Colonic mucosa (tissue), 4 donors: ENCODE results near the gene CYP2W1. TPM values are rescaled to one million over a fixed set of nuclear protein-coding genes. Genes with fewer than 3 reads are reported as not detected.
"Not testable (repeated sequence)": the region's sequence is repeated elsewhere in the genome, so short reads cannot be mapped to it uniquely, and the experiment has no call there.

Experiments used
- DNase-seq: peaks from one replicate; pipeline ENCODE4 v3.0.0-alpha.2; 2020
- H3K27ac ChIP-seq: fragments of 200-600 bp; one replicate; pipeline ENCODE4 v1.8.0; 2021
- H3K27me3 ChIP-seq: fragments of 200-600 bp; one replicate; pipeline ENCODE4 v1.8.0; 2021
- H3K36me3 ChIP-seq: fragments of 200-600 bp; one replicate; pipeline ENCODE4 v1.8.0; 2021
- H3K4me1 ChIP-seq: fragments of 200-600 bp; one replicate; pipeline ENCODE4 v1.8.0; 2021; ENCODE audit warnings: mild to moderate bottlenecking
- H3K4me3 ChIP-seq: fragments of 200-600 bp; one replicate; pipeline ENCODE4 v1.8.0; 2021
- H3K9ac ChIP-seq, 2 donors: one replicate each; pipeline ENCODE4 v1.7.0; 2013; ENCODE audit warnings: control low read depth in 2 of 2, low read depth in 2 of 2, low read length in 2 of 2
- H3K9me3 ChIP-seq: fragments of 200-600 bp; one replicate; pipeline ENCODE4 v1.8.0; 2021
- CTCF ChIP-seq: fragments of 200-600 bp; IDR thresholded peaks from one replicate; pipeline ENCODE4 v1.8.0; 2022; ENCODE audit warnings: antibody characterized with exemption, mild to moderate bottlenecking
- intact Hi-C: fragments of 100-400 bp; cut with DNase I; formaldehyde crosslinking; loops from one replicate; pipeline ENCODE4 v1.14.1; 2022
- total RNA-seq, 2 donors: library from RNA; stranded (reverse); fragmentation: NEBNext Ultra II Directional in 1 of 2; extraction: Animal tissue kit (Norgen Biotek cat#: 25700) in 1 of 2; gene quantifications; one replicate each; pipeline ENCODE4 v1.2.1, GENCODE V29; 2021
- donor health status: healthy.
- donor health status: DM: no; HTN: no; CAD: no.
- donor health status: DM: no; HTN: no; CAD: no.

The CYP2W1 gene
- total RNA-seq, 2 donors from 2014 or later: 2.7 to 4.5 TPM

GRCh38 chr7:960269-960871, 22.6 kb upstream of the CYP2W1 start:
- no peak for DNase-seq
- no peaks in the 10 kb centered on the region for H3K9me3 ChIP-seq
- no peak overlapping the region for H3K27ac ChIP-seq
- H3K4me3 ChIP-seq: no peak overlapping the region
- no peaks in the 10 kb centered on the region for H3K27me3 ChIP-seq
- H3K9ac ChIP-seq: no peak overlapping the region
- intact Hi-C loops: no loop called here
- H3K36me3 ChIP-seq: no peaks in the 10 kb centered on the region
- TF ChIP-seq CTCF: no peak
- peaks cover 4% of the 10 kb centered on the region for H3K4me1 ChIP-seq

GRCh38 chr7:960972-961371, 22.0 kb upstream of the CYP2W1 start:
- DNase-seq, H3K36me3 ChIP-seq, H3K27me3 ChIP-seq, intact Hi-C loops, H3K4me1 ChIP-seq, H3K27ac ChIP-seq, H3K9me3 ChIP-seq, H3K4me3 ChIP-seq, H3K9ac ChIP-seq: not testable (repeated sequence)

DNA sequence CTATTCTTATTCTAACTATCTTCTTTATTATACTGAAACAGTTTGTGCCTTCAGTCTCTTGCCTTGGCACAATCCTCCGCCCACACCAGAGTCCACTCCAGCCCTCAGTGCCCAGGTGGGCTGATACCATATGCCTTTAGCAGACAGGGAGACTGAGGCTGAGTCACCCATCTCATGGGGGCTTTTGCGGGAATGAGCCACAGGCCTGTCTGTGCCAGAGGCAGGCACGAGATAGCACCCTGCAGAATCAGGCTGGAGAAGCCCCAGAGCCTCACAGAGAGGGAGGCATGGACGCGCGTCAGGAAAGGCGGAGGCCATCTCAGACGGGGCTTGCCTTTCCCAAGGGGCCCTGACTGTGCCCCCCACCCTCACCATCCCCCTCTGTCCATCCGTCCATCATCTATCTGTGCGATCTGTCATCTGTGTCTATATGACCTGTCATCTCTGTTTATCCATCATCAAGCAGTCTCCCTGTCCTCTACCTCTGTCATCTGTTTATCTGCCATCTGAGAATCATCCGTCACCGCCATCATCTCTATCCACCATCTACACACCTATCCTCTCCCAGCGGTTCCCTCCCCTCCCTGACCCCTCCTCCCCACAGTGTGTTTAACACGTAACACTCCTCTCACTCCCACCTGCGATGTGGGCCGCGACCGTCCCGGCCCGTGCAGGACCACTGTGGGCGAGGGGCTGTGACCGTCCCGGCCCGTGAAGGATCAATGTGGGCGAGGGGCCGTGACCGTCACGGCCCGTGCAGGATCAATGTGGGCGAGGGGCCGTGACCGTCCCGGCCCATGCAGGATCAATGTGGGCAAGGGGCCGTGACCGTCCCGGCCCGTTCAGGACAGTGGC, 21.2 kb upstream of the CYP2W1 start:
- H3K27ac ChIP-seq: no peak overlapping the region
- no peak overlapping the region for H3K9ac ChIP-seq
- DNase-seq: no peak
- TF ChIP-seq CTCF: no peak
- no peak overlapping the region for H3K4me3 ChIP-seq
- H3K9me3 ChIP-seq: no peaks in the 10 kb centered on the region
- H3K36me3 ChIP-seq: no peaks in the 10 kb centered on the region
- H3K27me3 ChIP-seq: no peaks in the 10 kb centered on the region
- H3K4me1 ChIP-seq: peaks cover 4% of the 10 kb centered on the region
- intact Hi-C loops: no loop called here

DNA sequence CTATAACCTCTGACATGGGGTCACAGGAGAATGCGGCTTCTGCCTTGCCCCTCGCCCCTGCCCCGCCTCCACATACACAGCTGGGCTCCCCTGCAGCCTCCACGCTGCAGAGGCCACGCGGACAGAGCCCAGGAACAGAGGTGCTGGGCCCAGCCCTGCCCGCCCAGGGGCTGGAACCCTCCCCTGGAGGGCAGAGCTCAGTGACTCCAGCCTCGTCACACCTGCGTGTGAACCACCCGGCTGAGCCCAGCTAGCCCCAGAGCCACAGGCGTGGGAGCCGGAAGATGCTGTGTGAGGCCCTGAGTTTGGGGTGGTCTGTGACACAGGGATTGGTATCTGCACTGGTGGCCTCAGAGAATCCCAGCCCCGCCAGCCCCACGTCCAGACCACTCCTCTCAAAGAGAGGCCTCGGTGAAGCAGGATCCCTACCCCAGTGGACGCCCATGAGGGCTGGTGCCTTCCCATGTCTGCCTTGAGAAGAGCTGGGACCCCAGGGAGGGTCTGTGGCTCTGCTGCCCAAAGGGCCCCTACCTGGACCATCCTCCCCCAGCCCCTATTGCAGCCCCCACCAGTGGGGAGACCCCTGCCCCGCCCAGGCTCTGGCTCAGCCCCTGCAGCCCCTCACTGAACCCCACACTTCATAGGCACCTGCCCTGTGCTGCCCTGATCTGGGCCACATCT, 20.4 kb upstream of the CYP2W1 start:
- intact Hi-C loops: no loop called here
- H3K36me3 ChIP-seq: no peaks in the 10 kb centered on the region
- no peak for TF ChIP-seq CTCF
- no peaks in the 10 kb centered on the region for H3K9me3 ChIP-seq
- no peak for DNase-seq
- no peak overlapping the region for H3K27ac ChIP-seq
- H3K4me1 ChIP-seq: peaks cover 4% of the 10 kb centered on the region
- no peaks in the 10 kb centered on the region for H3K27me3 ChIP-seq
- no peak overlapping the region for H3K4me3 ChIP-seq
- no peak overlapping the region for H3K9ac ChIP-seq

- H3K9me3 ChIP-seq: no peaks in the 10 kb centered on the region
- H3K4me3 ChIP-seq: no peak overlapping the region
- peaks cover 4% of the 10 kb centered on the region for H3K4me1 ChIP-seq
- intact Hi-C loops: no loop called here
- no peak for TF ChIP-seq CTCF
- no peak for DNase-seq
- no peaks in the 10 kb centered on the region for H3K27me3 ChIP-seq
- H3K36me3 ChIP-seq: no peaks in the 10 kb centered on the region
- H3K27ac ChIP-seq: no peak overlapping the region
- H3K9ac ChIP-seq: peak overlapping the region in 1 of 2 donors; percentile 12
Measured at GRCh38 chr7:963236-964078, 19.5 kb upstream of the CYP2W1 start.
